OCI-LY1 (cell line): ENCODE measurements around the gene OOSP4B.

Source experiments
- CTCF ChIP-seq: fragments of 200-600 bp; sonication (generic), shearing (Covaris generic); IDR thresholded peaks from 2 replicates; pipeline ENCODE4 v1.5.1; 2017; ENCODE audit warnings: mild to moderate bottlenecking, antibody characterized with exemption, low read length, moderate library complexity, mixed read lengths
- EZH2 ChIP-seq: fragments of 200-600 bp; sonication (generic), shearing (Covaris generic); IDR thresholded peaks from 2 replicates; pipeline ENCODE4 v1.8.0; 2017; ENCODE audit warnings: borderline replicate concordance, mixed run types, mild to moderate bottlenecking, antibody characterized with exemption, low read length, moderate library complexity, mixed read lengths

DNA sequence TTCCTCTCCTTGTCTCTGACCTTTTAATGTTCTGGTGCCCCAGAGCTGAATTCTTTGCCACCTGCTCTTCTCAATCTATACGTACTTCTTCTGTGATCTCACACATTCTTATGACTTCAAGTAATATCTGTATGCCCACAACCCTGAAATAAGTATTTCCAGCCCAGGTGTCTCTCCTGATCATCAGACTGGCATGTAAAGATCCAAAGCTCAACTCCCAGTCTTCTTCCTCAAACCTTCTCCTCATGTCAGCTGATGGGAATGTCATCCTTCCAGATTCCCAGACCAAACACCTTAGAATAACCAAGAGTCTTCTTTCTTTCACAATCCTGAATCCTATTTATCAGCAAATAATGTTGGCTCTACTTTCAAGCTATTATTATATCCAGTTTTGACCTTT is 48.8 kb downstream of the OOSP4B start:
- TF ChIP-seq CTCF (no peak), EZH2 (no peak)
